Endothelial cell of umbilical vein (primary cell): ENCODE data around the gene SIVA1. TPM values are rescaled to one million over a fixed set of nuclear protein-coding genes. Genes with fewer than 3 reads are reported as not detected.

Experiments
- BruUV-seq: library from RNA; stranded (reverse); fragments of 400-500 nt; replicated peaks from 2 replicates; lab custom pipeline; 2021; lab: Mats Ljungman, UMichigan
- CTCF ChIA-PET: fragments of 300-600, 350-600 bp; sonication (Branson Sonifier 250); formaldehyde crosslinking; loops from one replicate; lab custom pipeline; 2021; ENCODE audit warnings: antibody characterized with exemption, inconsistent platforms; lab: Charles Lee
- POLR2A ChIA-PET: fragments of 300-600, 350-600 bp; sonication (Branson Sonifier 250); formaldehyde crosslinking; loops from one replicate; lab custom pipeline; 2021; ENCODE audit warnings: antibody characterized with exemption, inconsistent platforms; lab: Charles Lee
- DNase-seq: peaks from one replicate; pipeline ENCODE4 v3.0.0-alpha.2; 2011; ENCODE audit warnings: low read depth, low spot score
- FAIRE-seq: peaks from 2 replicates; lab custom pipeline; 2011; peaks lifted over from hg19 to GRCh38; lab: Jason Lieb, UNC
- H2AFZ ChIP-seq: 2 replicates; pipeline ENCODE4 v1.6.0; 2012; ENCODE audit warnings: low read depth, low read length, control low read depth, inconsistent platforms
- H3K27ac ChIP-seq: 2 replicates; pipeline ENCODE4 v1.5.1; 2011; ENCODE audit warnings: low read depth, mild to moderate bottlenecking, control low read depth, low read length, moderate library complexity; ENCODE audit not compliant: insufficient read depth
- H3K27me3 ChIP-seq, 2 experiments: 2 replicates each; pipeline versions ENCODE4 v1.6.0 to v1.6.1; 2011; ENCODE audit warnings: low read length in 2 of 2, mixed read lengths in 1 of 2; ENCODE audit not compliant: control insufficient read depth in 2 of 2, insufficient read depth in 2 of 2
- H3K36me3 ChIP-seq, 2 experiments: 2 replicates in 1 of 2; 3 replicates in 1 of 2; pipeline ENCODE4 v1.5.1; 2011; ENCODE audit warnings: low read length in 2 of 2, mild to moderate bottlenecking in 1 of 2, moderate library complexity in 1 of 2; ENCODE audit not compliant: control insufficient read depth in 2 of 2, insufficient read depth in 2 of 2; ENCODE audit errors: extremely low read depth in 1 of 2
- H3K4me1 ChIP-seq: 3 replicates; pipeline ENCODE4 v1.5.1; 2011; ENCODE audit warnings: mild to moderate bottlenecking, low read length; ENCODE audit not compliant: control insufficient read depth, insufficient read depth; ENCODE audit errors: extremely low read depth
- H3K4me2 ChIP-seq: 2 replicates; pipeline ENCODE4 v1.6.1; 2011; ENCODE audit warnings: low read length, control low read depth, mixed read lengths; ENCODE audit not compliant: insufficient read depth
- H3K4me3 ChIP-seq, 3 experiments: fragments of 200-600 bp in 1 of 3; sonication (generic), shearing (Covaris generic) in 1 of 3; replicated peaks in 1 of 3; 2 replicates each; pipeline ENCODE4 v1.5.1; 2011 to 2016; ENCODE audit warnings: control low read depth in 3 of 3, low read length in 3 of 3, mild to moderate bottlenecking in 2 of 3, inconsistent platforms in 1 of 3, low read depth in 1 of 3, moderate library complexity in 1 of 3; ENCODE audit not compliant: insufficient read depth in 1 of 3
- H3K79me2 ChIP-seq: 2 replicates; pipeline ENCODE4 v1.6.0; 2012; ENCODE audit warnings: low read length, inconsistent platforms; ENCODE audit not compliant: control insufficient read depth, insufficient read depth
- H3K9ac ChIP-seq: replicated peaks from 2 replicates; pipeline ENCODE3; 2011; ENCODE audit warnings: low read length, control low read depth; ENCODE audit not compliant: insufficient read depth; ENCODE audit errors: extremely low read depth
- H3K9me1 ChIP-seq: replicated peaks from 3 replicates; pipeline ENCODE4 v1.6.0; 2011; ENCODE audit warnings: mild to moderate bottlenecking, low read length; ENCODE audit not compliant: control insufficient read depth, insufficient read depth; ENCODE audit errors: extremely low read depth
- H3K9me3 ChIP-seq: replicated peaks from 2 replicates; pipeline ENCODE4 v1.5.1; 2012; ENCODE audit warnings: low read length, inconsistent platforms; ENCODE audit not compliant: control insufficient read depth, insufficient read depth
- H4K20me1 ChIP-seq: replicated peaks from 2 replicates; pipeline ENCODE3; 2011; ENCODE audit warnings: mild to moderate bottlenecking, low read length; ENCODE audit not compliant: control insufficient read depth, insufficient read depth; ENCODE audit errors: extremely low read depth
- CTCF ChIP-seq, 2 donors: IDR thresholded peaks; 1 replicate in 1 of 2; 2 replicates in 1 of 2; pipeline ENCODE4 v1.5.1; 2011; ENCODE audit warnings: low read length in 2 of 2, mild to moderate bottlenecking in 2 of 2, moderate library complexity in 2 of 2, control low read depth in 1 of 2, inconsistent platforms in 1 of 2, low read depth in 1 of 2; ENCODE audit not compliant: insufficient read depth in 1 of 2; ENCODE audit errors: extremely low read depth in 1 of 2
- EZH2 ChIP-seq: IDR thresholded peaks from 2 replicates; pipeline ENCODE4 v1.6.1; 2012; ENCODE audit warnings: borderline replicate concordance, low read depth, mild to moderate bottlenecking, moderate library complexity, low read length, inconsistent platforms; ENCODE audit not compliant: severe bottlenecking
- FOS ChIP-seq: IDR thresholded peaks from 2 replicates; pipeline ENCODE4 v1.6.1; 2011; ENCODE audit warnings: mild to moderate bottlenecking, low read length, moderate library complexity, borderline replicate concordance; ENCODE audit not compliant: insufficient read depth
- GATA2 ChIP-seq: IDR thresholded peaks from 2 replicates; pipeline ENCODE4 v1.7.0; 2011; ENCODE audit warnings: low read depth, mild to moderate bottlenecking, moderate library complexity, mixed read lengths, low read length; ENCODE audit not compliant: insufficient read length, insufficient read depth
- JUN ChIP-seq: IDR thresholded peaks from 2 replicates; pipeline ENCODE4 v1.6.1; 2011; ENCODE audit warnings: borderline replicate concordance, low read depth; ENCODE audit not compliant: insufficient read length, insufficient read depth
- MYC ChIP-seq: IDR thresholded peaks from one replicate; pipeline ENCODE4 v1.6.1; 2011; ENCODE audit warnings: mild to moderate bottlenecking, low read depth, low read length
- POLR2A ChIP-seq: IDR thresholded peaks from 2 replicates; pipeline ENCODE4 v1.6.1; 2012; ENCODE audit warnings: low read depth, mild to moderate bottlenecking, control low read depth, low read length
- POLR2AphosphoS5 ChIP-seq: IDR thresholded peaks from 2 replicates; pipeline ENCODE4 v1.6.1; 2012; ENCODE audit warnings: low read depth, mild to moderate bottlenecking, control low read depth, low read length, moderate library complexity; ENCODE audit not compliant: insufficient read depth
- dilution Hi-C: fragments of 300-500 bp; cut with MboI; formaldehyde crosslinking; loops from one replicate; pipeline ENCODE4 v1.15.0; 2019; ENCODE audit warnings: low sequenced_read_pairs; ENCODE audit not compliant: extremely low pct_ligation_motif_present
- intact Hi-C: fragments of 100-400 bp; cut with micrococcal nuclease; formaldehyde crosslinking; loops from one replicate; pipeline ENCODE4 v1.10.0; 2022
- polyA plus RNA-seq, 4 experiments: library from polyadenylated mRNA; depleted of rRNA in 3 of 4; stranded (reverse) in 3 of 4; unstranded in 1 of 4; fragments of >200 nt; gene quantifications; 2 replicates each; pipeline versions ENCODE4 v1.2.1 to v1.2.3, GENCODE V29; 2011 to 2012; ENCODE audit warnings: missing spikeins in 1 of 4
- total RNA-seq: library from RNA; stranded (reverse); gene quantifications from 2 replicates; pipeline ENCODE4 v1.2.3, GENCODE V29; 2021
- TF ChIP-seq, protein P1 (sequence below): IDR thresholded peaks from 2 replicates; pipeline ENCODE4 v1.6.1; 2011; ENCODE audit not compliant: insufficient read depth, insufficient read length

The SIVA1 gene
- total and polyA plus RNA-seq, 2 donors (not counting 3 experiments of a cell fraction or from before 2014, with no cell fraction given) = 101 to 299 TPM

DNA sequence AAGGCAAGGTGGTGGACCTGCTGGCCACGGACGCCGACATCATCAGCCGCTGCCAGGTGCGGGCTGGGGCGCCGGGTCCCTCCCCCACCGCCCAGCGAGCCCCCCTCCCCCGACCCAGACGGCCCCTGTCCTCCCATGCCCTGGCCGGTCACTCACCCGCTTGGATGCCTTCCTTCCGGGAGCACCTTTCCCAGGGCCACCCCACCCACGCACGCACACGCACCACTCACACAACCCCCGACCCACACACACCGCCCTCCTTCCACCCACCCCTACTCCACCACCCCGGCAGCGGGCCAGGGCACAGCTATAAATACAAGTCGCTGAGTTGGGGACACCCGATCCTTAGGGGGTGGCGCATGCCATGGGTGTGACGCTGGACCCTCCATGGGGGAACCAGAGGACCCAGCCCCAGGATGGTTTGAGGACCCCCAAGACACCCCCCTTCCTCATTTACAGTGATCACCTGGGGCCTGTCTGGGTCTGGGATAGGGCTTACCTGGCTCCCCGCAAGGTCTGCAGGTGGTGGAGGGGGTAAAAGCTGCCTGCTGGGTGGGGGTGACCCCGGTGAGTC lies 28.5 kb upstream of the SIVA1 start:
- no peaks in the 10 kb centered on the region for H3K9me3 ChIP-seq
- POLR2A ChIA-PET = no interaction called here
- TF ChIP-seq FOS (no peak), CTCF (IDR thresholded peaks at IDR 0.05; ENCODE audit: extremely low read depth in 1 of 2, insufficient read depth in 1 of 2, low read depth in 1 of 2, low read length in 2 of 2) (no peak), JUN (no peak), MYC (no peak), EZH2 (no peak), GATA2 (no peak), POLR2A (no peak), POLR2AphosphoS5 (no peak)
- TF ChIP-seq, protein P1, sequence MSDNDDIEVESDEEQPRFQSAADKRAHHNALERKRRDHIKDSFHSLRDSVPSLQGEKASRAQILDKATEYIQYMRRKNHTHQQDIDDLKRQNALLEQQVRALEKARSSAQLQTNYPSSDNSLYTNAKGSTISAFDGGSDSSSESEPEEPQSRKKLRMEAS = no peak
- no peak overlapping the region for H3K9ac ChIP-seq
- no peaks in the 10 kb centered on the region for H3K79me2 ChIP-seq
- intact Hi-C loops = loop anchor here (2.0 kb wide), 1 partner anchor 28 kb away; the partner anchor contains the start of gene SIVA1
- peaks cover 0 to 2% of the 10 kb centered on the region in 2 experiments for H3K36me3 ChIP-seq
- peak overlapping the region in 1 of 3 experiments; percentile 52 for H3K4me3 ChIP-seq
- peak; percentile 28 for DNase-seq
- H3K4me2 ChIP-seq = no peak overlapping the region
- H3K4me1 ChIP-seq = peaks cover 5% of the 10 kb centered on the region
- H3K27me3 ChIP-seq = no peaks in the 10 kb centered on the region
- H2AFZ ChIP-seq = no peak overlapping the region
- no peaks in the 10 kb centered on the region for H3K9me1 ChIP-seq
- dilution Hi-C loops = no loop called here
- no TSS peak for BruUV-seq
- FAIRE-seq = no peak
- no peak overlapping the region for H3K27ac ChIP-seq
- CTCF ChIA-PET = interaction anchor here (0.9 to 3.2 kb wide), 6 partner anchors 10 to 101 kb away, joined by 3 to 17 read pairs (median 4); partner anchors contain the start of gene SIVA1
- H4K20me1 ChIP-seq = no peaks in the 10 kb centered on the region
